ENCODE measurements around the gene CLEC17A. TPM values are rescaled to one million over a fixed set of nuclear protein-coding genes. Genes with fewer than 3 reads are reported as not detected.
"Not testable (repeated sequence)": the region's sequence is repeated elsewhere in the genome, so short reads cannot be mapped to it uniquely, and the experiment has no call there.

Gene CLEC17A
- polyA plus RNA-seq, 6 donors from 2014 or later, result 71.6 to 127 (median 93.6) TPM

- ATAC-seq (ENCODE audit: low read depth in 2 of 2) (no peak), DNase-seq (no peak)
- Mint-ChIP-seq H3K27ac (peak overlapping the region in 1 of 6 donors; percentile 47), H3K4me1 (peaks cover 14 to 23% (median 20%) of the 10 kb centered on the region in 3 donors), H3K9me3 (no peaks in the 10 kb centered on the region), H3K36me3 (no peaks in the 10 kb centered on the region), H3K4me3 (no peak overlapping the region), H3K27me3 (no peaks in the 10 kb centered on the region)
Observed at GRCh38 chr19:14562660-14563589, 20.0 kb upstream of the CLEC17A start.

- Mint-ChIP-seq H3K27me3 (no peaks in the 10 kb centered on the region), H3K4me3 (no peak overlapping the region), H3K27ac (peak overlapping the region in 1 of 6 donors; percentile 54), H3K9me3 (no peaks in the 10 kb centered on the region), H3K36me3 (no peaks in the 10 kb centered on the region), H3K4me1 (peaks cover 19 to 29% (median 22%) of the 10 kb centered on the region in 3 donors)
- ATAC-seq (ENCODE audit: low read depth in 2 of 2), result no peak
- DNase-seq, result no peak
Observed at GRCh38 chr19:14563590-14563926, 19.3 kb upstream of the CLEC17A start.

- Mint-ChIP-seq H3K27me3 (no peaks in the 10 kb centered on the region), H3K9me3 (no peaks in the 10 kb centered on the region), H3K27ac (peak overlapping the region in 2 of 6 donors; percentile 54 to 85), H3K36me3 (no peaks in the 10 kb centered on the region), H3K4me3 (no peak overlapping the region), H3K4me1 (peaks cover 19 to 35% (median 25%) of the 10 kb centered on the region in 3 donors)
- ATAC-seq (ENCODE audit: low read depth in 2 of 2) (peak; percentile 18 to 41), DNase-seq (no peak)
Observed at GRCh38 chr19:14563989-14564651, 18.8 kb upstream of the CLEC17A start.

- H3K4me3 Mint-ChIP-seq; H3K27me3 Mint-ChIP-seq; DNase-seq; H3K9me3 Mint-ChIP-seq; ATAC-seq (ENCODE audit: low read depth in 2 of 2); H3K36me3 Mint-ChIP-seq: not testable (repeated sequence)
- peaks cover 19 to 41% (median 28%) of the 10 kb centered on the region in 3 donors for H3K4me1 Mint-ChIP-seq
- peak overlapping the region in 1 of 6 donors; percentile 47 for H3K27ac Mint-ChIP-seq
Observed at GRCh38 chr19:14564652-14565297, 18.1 kb upstream of the CLEC17A start.

GRCh38 chr19:14565298-14565679, 17.6 kb upstream of the CLEC17A start:
- DNase-seq (no peak), ATAC-seq (ENCODE audit: low read depth in 2 of 2) (no peak)
- H3K27ac Mint-ChIP-seq, result no peak overlapping the region
- no peaks in the 10 kb centered on the region for H3K9me3 Mint-ChIP-seq
- H3K27me3 Mint-ChIP-seq, result no peaks in the 10 kb centered on the region
- no peaks in the 10 kb centered on the region for H3K36me3 Mint-ChIP-seq
- H3K4me1 Mint-ChIP-seq, result peaks cover 18 to 40% (median 28%) of the 10 kb centered on the region in 3 donors
- no peak overlapping the region for H3K4me3 Mint-ChIP-seq

- DNase-seq (no peak), ATAC-seq (ENCODE audit: low read depth in 2 of 2) (no peak)
- H3K4me3 Mint-ChIP-seq, result no peak overlapping the region
- peak overlapping the region in 1 of 6 donors; percentile 85 for H3K27ac Mint-ChIP-seq
- no peaks in the 10 kb centered on the region for H3K36me3 Mint-ChIP-seq
- peaks cover 14 to 36% (median 31%) of the 10 kb centered on the region in 3 donors for H3K4me1 Mint-ChIP-seq
- no peaks in the 10 kb centered on the region for H3K9me3 Mint-ChIP-seq
- no peaks in the 10 kb centered on the region for H3K27me3 Mint-ChIP-seq
Observed at GRCh38 chr19:14565765-14566711, 16.8 kb upstream of the CLEC17A start.

- Mint-ChIP-seq H3K9me3 (no peaks in the 10 kb centered on the region), H3K36me3 (no peaks in the 10 kb centered on the region), H3K27ac (no peak overlapping the region), H3K27me3 (no peaks in the 10 kb centered on the region), H3K4me1 (peaks cover 17 to 40% (median 37%) of the 10 kb centered on the region in 3 donors), H3K4me3 (no peak overlapping the region)
- ATAC-seq (ENCODE audit: low read depth in 2 of 2), result no peak
- no peak for DNase-seq
Observed at GRCh38 chr19:14566712-14567077, 16.2 kb upstream of the CLEC17A start.

- H3K27me3 Mint-ChIP-seq, result no peaks in the 10 kb centered on the region
- H3K9me3 Mint-ChIP-seq, result no peaks in the 10 kb centered on the region
- peak overlapping the region in 2 of 6 donors; percentile 77 to 84 for H3K27ac Mint-ChIP-seq
- no peaks in the 10 kb centered on the region for H3K36me3 Mint-ChIP-seq
- H3K4me3 Mint-ChIP-seq, result peak overlapping the region in 1 of 8 donors; percentile 59
- DNase-seq (no peak), ATAC-seq (ENCODE audit: low read depth in 2 of 2) (no peak)
- peaks cover 17 to 43% (median 39%) of the 10 kb centered on the region in 3 donors for H3K4me1 Mint-ChIP-seq
Observed at GRCh38 chr19:14567079-14567478, 15.8 kb upstream of the CLEC17A start.

- peak overlapping the region; percentile 94 to 98 (median 96) for H3K4me3 Mint-ChIP-seq
- H3K4me1 Mint-ChIP-seq, result peaks cover 34 to 65% (median 55%) of the 10 kb centered on the region in 3 donors
- no peaks in the 10 kb centered on the region for H3K9me3 Mint-ChIP-seq
- no peak for ATAC-seq (ENCODE audit: low read depth in 2 of 2)
- H3K27me3 Mint-ChIP-seq, result no peaks in the 10 kb centered on the region
- H3K27ac Mint-ChIP-seq, result peak overlapping the region in 3 of 6 donors; percentile 92 to 96 (median 93)
- DNase-seq, result no peak
- no peaks in the 10 kb centered on the region for H3K36me3 Mint-ChIP-seq
Observed at GRCh38 chr19:14570864-14571527, 11.9 kb upstream of the CLEC17A start.

- H3K9me3 Mint-ChIP-seq, result no peaks in the 10 kb centered on the region
- peak within 1 kb of the TSS; percentile 86 to 96 (median 93) for H3K27ac Mint-ChIP-seq
- peaks cover 34 to 74% (median 62%) of the 10 kb centered on the region in 3 donors for H3K4me1 Mint-ChIP-seq
- DNase-seq, result peak; percentile 91
- ATAC-seq (ENCODE audit: low read depth in 2 of 2), result peak; percentile 86 to 88
- H3K36me3 Mint-ChIP-seq, result no peaks in the 10 kb centered on the region
- H3K4me3 Mint-ChIP-seq, result peak within 1 kb of the TSS; percentile 94 to 98 (median 96)
- H3K27me3 Mint-ChIP-seq, result no peaks in the 10 kb centered on the region
Observed at GRCh38 chr19:14571695-14572490, 11.0 kb upstream of the CLEC17A start, which contains the start of gene NDUFB7. Gene NDUFB7, minus strand, starts transcription at chr19:14572066. Its CDS starts 66 bp downstream, at chr19:14572000.

- Mint-ChIP-seq H3K36me3 (no peaks in the 10 kb centered on the region), H3K27ac (peak overlapping the region in 5 of 6 donors; percentile 84 to 98 (median 90)), H3K9me3 (peaks cover 0 to under 1% (median 0%) of the 10 kb centered on the region in 7 donors), H3K4me1 (peaks cover 44 to 88% (median 65%) of the 10 kb centered on the region in 3 donors), H3K27me3 (no peaks in the 10 kb centered on the region), H3K4me3 (peak overlapping the region in 3 of 8 donors; percentile 24 to 72 (median 63))
- ATAC-seq (ENCODE audit: low read depth in 2 of 2), result no peak
- DNase-seq, result no peak
Observed at GRCh38 chr19:14575428-14575980, 7.4 kb upstream of the CLEC17A start.
